Stimulated activated CD4-positive, alpha-beta T cell treated with anti-CD3 and anti-CD28 coated beads, Interleukin-12 subunit alpha, Interleukin-12 subunit beta, amount 100 ng/mL, for 4 hours (primary cell): ENCODE results near the gene RBBP5.
"Not testable (repeated sequence)": the region's sequence is repeated elsewhere in the genome, so short reads cannot be mapped to it uniquely, and the experiment has no call there.

Experiments used
- DNase-seq: peaks from one replicate; pipeline ENCODE4 v3.0.0-alpha.2; 2020

The RBBP5 gene, protein sequence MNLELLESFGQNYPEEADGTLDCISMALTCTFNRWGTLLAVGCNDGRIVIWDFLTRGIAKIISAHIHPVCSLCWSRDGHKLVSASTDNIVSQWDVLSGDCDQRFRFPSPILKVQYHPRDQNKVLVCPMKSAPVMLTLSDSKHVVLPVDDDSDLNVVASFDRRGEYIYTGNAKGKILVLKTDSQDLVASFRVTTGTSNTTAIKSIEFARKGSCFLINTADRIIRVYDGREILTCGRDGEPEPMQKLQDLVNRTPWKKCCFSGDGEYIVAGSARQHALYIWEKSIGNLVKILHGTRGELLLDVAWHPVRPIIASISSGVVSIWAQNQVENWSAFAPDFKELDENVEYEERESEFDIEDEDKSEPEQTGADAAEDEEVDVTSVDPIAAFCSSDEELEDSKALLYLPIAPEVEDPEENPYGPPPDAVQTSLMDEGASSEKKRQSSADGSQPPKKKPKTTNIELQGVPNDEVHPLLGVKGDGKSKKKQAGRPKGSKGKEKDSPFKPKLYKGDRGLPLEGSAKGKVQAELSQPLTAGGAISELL

DNA sequence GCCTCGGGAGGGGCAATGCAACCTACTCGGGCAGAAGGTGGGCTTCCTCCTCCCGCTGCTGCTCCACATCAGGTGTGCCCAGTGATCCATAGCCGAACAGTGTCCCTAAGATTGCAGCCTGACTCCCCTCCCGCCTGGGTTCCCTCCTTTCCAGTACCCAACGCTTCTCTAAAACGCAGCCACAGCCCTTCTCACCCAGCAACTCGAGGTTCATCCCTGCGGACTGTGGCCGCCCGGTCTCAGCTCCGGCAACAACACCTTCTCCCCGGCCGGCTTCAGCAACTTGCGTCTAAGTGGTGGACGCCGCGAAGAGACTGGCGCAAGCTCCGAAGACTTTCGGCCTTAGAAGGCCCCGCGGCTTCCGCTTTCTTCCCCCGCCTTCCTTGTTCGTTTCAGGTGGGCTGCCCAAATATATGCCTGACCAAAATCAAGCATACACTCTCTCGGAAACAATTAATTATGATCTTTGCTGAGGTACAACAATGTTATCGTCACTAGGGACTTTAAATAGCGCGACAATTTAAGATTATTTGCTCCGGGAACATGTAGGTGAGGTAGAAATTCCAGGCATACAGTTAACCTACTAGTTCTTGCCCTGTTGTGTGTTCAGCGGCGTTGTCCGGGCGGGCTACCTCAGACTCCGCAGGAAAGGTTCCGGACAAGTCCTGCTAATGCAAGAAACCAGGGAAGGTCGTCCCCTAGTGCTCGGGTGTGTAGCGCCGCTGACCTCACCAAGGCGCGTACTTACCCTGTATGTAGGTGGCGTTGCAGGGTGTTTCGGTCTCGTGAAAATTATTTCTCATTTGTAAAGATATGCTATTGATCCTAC is at the start of gene RBBP5:
RBBP5 (minus strand) TSS at position 319 of the 829 bp plus-strand sequence; CDS start at position 214, 105 bp downstream.
- DNase-seq = peak; percentile 90

DNA sequence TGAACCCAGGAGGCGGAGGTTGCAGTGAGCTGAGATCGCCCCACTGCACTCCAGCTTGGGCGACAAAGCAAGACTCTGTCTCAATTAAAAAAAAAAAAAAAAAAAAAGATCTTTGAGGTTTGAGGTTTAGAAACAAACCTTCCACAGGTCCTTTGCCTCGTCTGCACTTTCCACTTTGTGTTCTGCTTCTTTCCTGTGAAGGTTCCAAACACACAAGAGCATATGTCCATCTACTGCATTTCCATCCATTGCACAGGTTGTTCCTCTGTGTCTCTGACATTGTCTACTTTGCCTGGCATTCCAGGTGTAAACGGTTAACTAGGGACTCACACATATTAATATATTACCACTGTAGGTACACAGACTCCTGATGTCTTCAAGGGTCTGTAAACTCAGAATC is 49.6 kb upstream of the RBBP5 start:
- DNase-seq = no peak

DNA sequence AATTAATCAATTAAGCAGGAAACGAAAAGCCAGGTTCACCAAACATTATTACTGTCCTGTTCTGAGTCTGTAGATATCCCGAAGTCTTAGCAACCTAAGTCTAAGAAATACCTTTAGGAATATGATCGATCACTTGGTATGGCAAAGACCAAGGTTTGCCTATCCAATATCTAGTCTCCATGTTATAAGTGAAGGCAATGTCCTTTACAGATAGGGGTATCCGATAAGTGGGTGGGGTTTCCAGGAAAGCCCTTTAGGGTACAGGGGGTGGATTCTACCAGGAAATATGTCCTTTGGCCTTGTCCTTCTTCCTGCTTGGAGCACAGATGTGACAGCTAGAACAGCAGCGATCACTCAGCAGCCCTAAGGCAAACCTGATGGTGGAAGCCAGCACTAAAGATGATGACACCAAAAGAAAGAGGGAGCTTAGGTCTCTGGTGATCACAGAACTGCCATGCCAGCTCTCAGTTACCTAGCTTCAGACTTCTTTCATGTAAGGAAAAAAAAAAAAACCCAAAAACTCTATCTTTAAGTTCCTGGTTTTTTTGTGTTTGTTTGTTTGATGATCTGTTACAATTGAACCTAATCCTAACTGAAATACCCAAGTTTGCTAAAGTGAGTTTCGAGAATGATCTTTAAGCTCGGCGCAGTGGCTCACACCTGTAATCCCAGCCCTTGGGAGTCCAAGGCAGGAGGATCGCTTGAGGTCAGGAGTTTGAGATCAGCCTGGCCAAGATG is 48.9 kb upstream of the RBBP5 start:
- no peak for DNase-seq

DNA sequence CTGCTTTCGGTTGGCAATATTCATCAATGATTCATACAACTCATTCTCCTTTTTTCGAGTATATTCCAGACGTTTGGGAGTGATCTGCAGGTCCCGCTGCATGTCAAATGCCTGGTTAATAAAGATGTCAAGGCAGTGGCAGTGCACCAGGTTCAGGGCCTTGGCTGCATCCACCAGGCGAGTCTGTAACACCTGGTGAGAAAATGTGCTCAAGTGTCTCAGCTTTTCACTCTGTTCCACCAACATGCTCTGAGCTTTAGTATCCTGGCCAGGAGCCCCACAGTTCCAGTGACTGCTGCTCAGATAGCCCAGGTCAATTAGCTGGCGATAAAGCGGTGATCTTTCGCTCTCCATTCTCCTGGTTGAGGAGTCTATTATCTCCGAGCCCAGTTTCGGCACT is 47.5 kb upstream of the RBBP5 start:
- no peak for DNase-seq

DNA sequence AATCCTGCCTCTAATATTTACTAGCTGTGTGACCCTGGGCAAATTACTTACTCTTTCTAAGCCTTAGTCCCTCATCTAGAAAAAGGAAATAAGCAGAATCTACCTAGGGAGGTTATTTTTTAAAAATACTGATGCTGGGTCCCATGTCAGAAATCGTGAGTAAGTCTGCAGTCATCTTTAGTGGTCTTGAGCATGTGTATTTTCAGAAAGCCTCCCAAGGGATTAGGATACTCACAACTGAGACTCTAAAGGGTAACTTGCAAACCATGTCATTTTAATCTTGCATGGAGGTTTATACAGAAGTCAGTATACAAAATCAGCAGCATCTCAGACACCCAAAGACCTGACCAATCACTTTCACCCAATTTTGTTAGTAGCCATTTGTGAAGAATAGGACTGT is 46.5 kb upstream of the RBBP5 start:
- no peak for DNase-seq

DNA sequence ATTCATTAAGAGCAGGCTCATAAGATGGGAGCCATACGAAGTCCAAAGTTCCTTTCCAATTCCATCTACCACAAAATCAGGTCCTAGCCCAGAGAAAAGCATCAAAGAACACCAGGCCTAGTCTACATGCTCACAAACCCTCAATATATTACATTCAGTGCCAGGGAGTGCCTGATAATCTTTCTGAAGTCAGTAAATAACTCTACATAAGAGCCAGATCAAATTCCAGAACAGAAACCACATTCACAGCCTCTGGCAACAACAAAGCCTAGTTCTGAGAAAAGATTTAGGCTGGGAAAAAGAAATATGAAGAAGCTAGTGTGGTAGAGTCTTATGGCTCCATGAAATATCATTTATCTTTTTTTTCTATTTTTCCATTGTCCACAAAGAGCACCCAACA is 40.5 kb upstream of the RBBP5 start:
- DNase-seq = no peak

DNA sequence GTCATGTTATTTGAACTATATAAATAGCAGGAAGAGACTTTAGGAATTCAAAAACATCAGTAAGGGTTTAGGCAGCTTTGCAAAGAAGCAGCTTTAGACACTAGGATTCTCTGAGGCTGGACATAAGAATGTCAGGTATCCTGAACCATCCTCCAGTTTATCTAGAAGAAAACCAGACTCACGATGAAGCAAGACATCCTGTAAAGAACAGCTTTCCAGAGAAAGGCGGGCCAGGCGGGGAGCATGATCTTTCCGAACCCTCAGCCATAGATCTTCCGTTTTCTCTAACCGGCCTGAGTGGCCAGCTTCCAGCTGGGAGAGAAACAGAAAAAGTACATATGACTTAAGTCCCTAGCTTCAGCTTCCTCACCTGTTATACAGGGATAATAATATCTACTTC is 39.3 kb upstream of the RBBP5 start:
- no peak for DNase-seq

DNA sequence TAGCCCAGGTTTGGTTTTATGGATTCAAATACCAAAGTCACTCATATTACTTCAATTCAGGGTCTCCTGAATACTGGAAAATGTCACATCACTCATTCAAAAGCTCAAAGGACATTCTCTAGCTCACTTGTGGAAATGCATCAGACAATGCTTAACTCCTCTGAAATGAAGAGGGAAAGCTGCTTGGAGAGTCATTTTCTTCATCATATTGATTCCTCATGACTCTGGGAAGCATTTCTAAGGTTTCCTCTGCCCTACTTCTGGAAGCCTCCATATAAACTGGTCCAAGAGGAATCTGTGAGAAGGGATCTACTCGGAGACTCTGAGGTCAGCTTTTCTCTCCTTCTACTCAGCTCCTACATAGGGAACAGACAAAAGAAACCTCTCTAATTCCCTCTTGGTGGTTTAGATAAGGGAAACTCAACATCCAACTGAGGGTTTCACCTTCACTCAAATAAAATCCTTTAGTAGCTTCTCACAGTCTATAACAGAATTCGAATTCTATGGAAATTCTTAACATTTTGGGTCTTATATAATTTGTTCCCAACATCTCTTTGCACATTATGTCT is 36.4 kb upstream of the RBBP5 start:
- DNase-seq = no peak

DNA sequence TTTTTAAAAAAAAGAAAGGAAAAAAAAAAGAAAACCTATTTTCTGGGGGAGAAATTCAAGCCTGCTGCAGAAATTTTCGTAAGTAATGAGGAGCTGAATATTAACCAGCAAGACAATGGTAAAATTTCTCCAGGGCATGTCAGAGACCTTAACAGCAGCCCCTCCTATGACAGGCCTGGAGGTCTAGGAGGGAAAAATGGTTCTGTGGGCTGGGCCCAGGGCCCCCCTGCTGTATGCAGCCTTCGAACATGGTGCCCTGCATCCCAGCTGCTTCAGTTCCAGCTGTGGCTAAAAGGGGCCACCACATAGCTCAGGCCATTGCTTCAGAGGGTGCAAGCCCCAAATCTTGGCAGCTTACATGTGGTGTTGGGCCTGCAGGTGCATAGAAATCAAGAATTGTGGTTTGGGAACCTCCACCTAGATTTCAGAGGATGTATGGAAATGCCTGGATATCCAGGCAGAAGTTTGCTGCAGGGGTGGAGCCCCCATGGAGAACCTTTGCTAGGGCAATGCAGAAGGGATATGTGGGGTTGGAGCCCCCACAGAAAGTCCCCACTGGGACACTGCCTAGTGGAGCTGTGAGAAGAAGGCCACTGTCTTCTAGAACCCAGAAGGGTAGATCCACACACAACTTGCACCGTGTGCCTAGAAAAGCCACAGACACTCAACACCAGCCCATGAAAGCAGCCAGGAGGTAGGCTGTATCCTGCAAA is 34.0 kb upstream of the RBBP5 start:
- not testable (repeated sequence) for DNase-seq

DNA sequence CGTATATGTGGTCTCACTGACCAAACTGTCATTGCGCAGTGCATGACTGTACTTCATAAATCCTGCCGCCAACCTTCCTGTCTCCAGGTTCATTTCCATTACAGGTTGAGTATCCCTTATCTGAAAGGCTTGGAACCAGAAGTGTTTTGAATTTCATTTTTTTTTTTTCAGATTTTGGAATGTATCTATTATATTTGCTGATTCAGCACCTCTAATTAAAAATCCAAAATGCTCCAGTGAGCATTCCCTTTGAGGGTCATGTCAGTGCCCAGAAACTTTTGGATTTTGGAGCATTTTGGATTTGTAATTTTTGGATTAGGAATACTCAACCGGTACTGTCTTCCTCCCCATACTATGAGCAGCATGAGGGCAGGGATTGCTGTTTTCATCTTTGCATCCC is 30.7 kb upstream of the RBBP5 start:
- no peak for DNase-seq

DNA sequence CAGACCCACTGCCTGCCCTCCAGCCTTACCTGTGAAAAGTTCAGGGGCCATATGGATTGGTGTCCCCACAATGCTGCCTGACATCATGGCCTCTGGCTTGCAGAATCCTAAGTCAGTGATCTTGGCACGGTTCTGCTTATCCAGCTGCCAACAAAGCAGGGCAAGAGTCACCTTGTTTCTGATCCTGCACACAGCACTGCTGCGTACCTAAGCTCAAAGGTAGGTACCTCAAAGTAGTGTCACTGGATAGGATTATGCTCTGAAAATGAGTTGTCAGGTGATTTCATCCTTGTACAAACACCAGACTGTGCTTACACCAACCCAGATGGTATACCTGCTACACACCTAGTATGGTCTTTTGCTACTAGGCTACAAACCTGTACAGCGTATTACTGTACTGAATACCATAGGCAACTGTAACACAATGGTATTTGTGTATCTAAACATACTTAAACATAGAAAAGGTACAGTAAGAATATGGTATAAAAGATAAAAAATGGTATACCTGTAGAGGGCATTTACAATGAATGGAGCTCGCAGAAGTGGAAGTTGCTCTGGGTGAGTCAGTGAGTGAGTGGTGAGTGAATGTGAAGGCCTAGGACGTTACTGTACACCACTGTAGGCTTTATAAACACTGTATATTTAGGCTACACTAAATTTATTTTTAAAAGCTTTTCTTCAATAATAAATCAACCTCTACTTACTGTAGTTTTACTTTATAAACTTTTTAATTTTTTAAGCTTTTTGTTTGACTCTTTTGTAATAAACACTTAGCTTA is 29.1 kb upstream of the RBBP5 start:
- no peak for DNase-seq

DNA sequence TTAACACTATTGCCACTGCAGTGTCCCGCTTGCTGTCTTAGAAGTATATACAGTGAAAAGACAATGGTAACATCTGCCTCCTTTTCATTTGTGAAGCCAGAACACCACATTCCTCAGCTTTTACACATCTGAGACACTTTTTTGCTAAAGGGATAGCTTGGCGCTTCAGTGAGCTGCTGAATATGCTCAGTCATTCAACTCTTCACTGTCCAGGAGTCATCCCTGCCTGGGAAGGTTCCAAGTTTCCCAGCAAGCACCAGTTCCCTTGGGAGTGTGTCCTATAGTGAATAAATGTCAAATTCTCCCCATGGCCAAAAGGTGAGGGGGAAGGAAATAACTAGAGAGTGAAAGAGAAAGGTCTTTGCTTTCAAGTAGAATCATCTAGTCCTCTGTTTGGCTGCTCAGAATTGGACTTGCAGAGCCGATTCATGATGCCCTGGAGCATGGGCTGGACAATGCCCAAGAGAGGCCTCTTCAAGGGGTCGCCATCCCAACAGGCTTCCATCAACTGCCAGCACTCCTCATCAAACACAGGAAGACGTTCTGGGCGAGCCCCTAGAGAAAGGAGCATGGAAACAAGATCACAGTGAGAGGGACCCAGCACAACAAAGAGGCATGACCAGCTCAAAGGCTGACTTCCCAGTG is 25.5 kb upstream of the RBBP5 start:
- DNase-seq = no peak

DNA sequence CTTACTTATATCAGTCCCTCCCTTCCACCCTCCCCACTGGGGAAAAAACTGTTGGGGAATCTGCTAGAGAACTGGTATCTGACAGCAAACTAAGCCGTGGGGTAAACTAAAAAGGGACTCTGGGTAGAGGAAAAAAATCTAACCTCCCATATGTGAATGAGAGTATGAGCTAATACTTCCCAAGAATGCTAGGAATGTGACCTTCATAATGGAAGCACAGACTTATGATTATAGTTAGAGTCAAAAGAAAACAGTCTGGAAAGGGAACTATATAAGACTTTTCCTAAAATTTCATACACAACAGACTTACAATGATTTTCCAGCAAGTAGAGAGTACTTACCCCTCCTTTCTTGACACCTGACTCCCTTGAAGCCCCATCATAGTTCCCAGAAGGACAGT is 23.0 kb upstream of the RBBP5 start:
- no peak for DNase-seq

DNA sequence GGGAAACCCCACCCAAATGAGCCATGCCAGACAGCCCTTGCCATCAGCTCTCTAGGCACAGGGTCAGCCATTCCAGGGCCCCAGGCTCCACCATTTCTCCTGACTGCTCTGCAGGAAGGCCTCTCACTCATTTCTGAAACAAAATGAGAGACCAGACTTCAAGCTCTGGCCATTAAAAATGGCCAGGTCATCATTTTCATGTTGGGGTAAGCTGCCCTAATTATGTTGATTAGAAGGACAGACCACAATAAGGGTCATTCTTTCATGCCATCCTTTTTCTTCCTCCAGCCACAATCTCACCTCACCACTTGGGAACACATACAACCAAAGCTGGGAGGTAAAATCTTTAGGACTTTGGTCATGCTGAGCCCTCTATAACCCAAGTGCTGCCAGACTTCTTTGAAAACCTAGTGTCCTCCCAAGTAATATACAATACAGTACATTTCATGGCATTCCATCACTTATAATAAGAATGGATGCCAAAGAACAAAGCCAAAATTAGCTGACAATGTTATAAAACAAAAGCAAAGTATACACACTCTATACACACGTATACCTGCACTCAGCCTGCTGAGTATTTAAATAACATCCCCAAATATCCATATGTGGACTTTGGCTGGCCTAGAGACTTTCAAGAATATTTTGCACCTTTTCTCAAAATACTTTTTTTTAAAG is 22.4 kb upstream of the RBBP5 start:
- no peak for DNase-seq

DNA sequence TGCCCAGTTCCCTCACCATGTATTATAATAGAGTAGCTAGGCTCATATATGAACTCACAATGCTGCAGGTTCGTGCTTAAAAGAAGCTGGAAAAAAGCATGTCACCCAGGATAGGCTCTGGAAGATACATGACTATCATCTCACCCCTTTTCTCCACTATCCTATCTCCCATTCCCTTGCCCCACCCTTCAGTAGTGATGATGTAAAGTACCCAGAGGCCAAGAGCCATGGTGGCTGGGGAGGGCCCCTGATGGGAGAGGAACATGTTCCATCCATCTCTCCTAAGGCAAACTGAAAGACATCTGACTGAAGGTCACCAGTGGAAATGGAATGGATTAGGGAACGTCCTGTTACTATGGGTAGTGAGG is 20.3 kb upstream of the RBBP5 start:
- DNase-seq = no peak

DNA sequence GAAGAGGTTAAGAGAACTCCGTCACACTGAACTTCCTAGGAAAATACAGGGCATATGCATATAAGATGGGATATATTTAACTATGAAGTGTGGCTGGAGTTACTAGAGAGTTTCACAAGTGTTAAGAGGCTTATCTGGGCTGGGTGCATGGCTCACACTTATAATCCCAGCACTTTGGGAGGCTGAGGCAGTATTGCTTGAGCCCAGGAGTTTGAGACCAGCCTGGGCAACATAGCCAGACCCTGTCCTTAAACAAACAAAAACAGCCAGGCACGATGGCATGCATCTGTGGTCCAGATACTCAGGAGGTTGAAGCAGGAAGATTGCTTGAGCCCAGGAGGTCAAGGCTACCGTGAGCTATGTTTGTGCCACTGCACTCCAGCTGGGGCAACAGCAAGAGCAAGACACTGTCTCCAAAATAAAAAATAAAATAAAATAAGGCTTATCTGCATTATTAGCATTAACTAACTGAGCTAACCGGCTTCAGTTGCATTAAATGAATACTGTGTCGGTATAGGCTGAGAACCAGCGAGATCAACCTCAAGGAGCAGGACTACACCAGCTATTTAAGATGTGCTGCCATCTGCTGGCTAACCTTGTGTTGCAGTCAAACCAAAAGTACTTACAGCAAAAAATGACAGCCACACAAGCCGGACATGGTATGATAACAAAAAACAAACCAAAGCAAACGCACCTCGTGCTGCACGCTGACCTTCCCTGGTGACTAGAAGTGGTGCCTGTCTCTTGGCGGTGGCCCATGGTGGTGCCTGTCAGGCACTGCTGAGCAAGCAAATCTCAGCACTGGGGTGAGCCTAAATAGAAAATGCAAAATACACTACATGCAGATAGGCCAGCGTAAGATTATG is 19.7 kb upstream of the RBBP5 start:
- peak; percentile 67 for DNase-seq

DNA sequence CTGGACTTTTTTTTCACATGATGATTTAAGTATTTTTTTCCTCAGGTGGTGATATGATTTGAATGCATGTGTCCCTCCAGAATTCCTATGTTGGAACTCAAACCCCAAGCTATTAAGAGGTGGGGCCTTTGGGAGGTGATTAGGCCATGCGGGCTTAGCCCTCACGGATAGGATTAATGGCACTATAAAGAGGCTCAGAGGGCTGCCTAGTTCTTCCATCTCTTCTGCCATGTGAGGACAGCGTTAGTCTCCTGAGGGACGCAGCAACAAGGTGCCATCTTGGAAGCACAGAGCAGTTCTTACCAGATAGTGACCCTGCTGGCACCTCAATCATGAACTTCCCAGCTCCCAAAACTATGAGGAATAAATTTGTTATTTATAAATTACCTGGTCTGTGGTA is 18.3 kb upstream of the RBBP5 start:
- DNase-seq = no peak

DNA sequence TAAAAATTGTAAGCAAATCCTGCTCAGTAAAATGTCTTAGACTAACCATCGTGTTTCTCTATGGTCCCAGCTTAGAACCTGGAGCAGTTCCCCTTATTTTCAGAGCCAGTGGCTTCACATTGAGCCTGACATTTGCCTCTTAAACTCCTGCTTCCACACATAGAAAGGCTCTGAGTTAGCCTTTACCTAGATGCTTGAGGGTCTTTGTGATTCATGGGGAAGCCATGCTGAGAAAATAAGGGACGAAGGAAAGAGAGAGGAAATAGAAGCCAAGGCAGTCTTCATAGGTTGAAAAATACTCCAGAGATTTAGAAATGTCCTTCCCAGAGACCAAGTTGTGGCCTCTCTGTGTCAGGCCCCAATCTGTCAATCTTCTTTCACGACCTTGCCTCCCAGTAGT is 16.1 kb upstream of the RBBP5 start:
- no peak for DNase-seq

DNA sequence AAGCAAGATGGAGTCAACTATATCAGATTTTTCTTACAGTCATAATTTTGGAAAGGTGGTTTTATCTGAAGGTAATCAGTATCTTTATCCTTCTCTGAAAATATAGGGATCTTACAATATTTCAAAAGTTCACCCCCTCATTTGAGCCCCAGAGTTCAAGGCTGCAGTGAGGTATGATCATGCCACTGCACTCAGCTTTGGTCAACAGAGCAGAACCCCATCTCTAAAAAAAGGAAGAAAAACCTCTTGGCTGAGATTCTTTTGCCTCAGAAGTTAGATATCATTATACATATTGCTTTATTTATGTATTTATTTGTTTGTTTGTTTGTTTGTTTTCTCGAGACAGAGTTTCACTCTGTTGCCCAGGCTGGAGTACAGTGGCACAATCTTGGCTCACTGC is 11.5 kb upstream of the RBBP5 start:
- no peak for DNase-seq
